ENCODE results near the gene FBN2.

DNA sequence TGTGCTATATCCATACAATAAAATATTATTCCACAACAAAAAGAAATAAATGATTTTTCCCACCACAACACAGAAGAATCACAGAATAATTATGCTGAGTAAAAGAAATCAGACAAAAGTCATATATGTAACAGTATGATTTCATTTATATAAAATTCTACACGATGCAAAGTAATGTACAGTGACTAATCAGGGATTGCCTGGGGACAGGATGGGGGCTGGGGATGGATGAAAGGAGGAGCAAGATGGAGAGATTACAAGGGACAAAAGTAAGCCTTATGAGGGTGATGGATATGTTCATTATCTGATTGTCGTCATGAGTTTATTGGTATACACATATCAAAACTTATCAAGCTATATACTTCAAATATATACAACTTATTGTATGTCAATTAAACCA lies 154.0 kb downstream of the FBN2 start:
- TF ChIP-seq, protein P1, sequence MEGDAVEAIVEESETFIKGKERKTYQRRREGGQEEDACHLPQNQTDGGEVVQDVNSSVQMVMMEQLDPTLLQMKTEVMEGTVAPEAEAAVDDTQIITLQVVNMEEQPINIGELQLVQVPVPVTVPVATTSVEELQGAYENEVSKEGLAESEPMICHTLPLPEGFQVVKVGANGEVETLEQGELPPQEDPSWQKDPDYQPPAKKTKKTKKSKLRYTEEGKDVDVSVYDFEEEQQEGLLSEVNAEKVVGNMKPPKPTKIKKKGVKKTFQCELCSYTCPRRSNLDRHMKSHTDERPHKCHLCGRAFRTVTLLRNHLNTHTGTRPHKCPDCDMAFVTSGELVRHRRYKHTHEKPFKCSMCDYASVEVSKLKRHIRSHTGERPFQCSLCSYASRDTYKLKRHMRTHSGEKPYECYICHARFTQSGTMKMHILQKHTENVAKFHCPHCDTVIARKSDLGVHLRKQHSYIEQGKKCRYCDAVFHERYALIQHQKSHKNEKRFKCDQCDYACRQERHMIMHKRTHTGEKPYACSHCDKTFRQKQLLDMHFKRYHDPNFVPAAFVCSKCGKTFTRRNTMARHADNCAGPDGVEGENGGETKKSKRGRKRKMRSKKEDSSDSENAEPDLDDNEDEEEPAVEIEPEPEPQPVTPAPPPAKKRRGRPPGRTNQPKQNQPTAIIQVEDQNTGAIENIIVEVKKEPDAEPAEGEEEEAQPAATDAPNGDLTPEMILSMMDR (IDR thresholded peaks at IDR 0.05) = no peak
- no peak for TF ChIP-seq POLR2A (IDR thresholded peaks at IDR 0.05)
